Loucy (cell line): ENCODE measurements around the gene B4GALNT1.
"Not testable (repeated sequence)": the region's sequence is repeated elsewhere in the genome, so short reads cannot be mapped to it uniquely, and the experiment has no call there.

Source experiments
- H2AFZ ChIP-seq: fragments of 200-600 bp; sonication (generic); 2 replicates; pipeline ENCODE4 v1.6.0; 2016; ENCODE audit warnings: antibody characterized with exemption, mild to moderate bottlenecking, low read length, moderate library complexity
- H3F3A ChIP-seq: fragments of 200-600 bp; 2 replicates; pipeline ENCODE4 v1.6.0; 2016; ENCODE audit warnings: antibody characterized with exemption, low read depth, mild to moderate bottlenecking
- H3K27me3 ChIP-seq: fragments of 200-600 bp; sonication (generic); 2 replicates; pipeline ENCODE4 v1.6.1; 2014; ENCODE audit warnings: low read length, mild to moderate bottlenecking; ENCODE audit not compliant: insufficient read depth, poor library complexity, severe bottlenecking
- H3K36me3 ChIP-seq: fragments of 200-600 bp; sonication (generic); 2 replicates; pipeline ENCODE4 v1.6.1; 2016; ENCODE audit warnings: low read length; ENCODE audit not compliant: insufficient read depth
- H3K4me1 ChIP-seq: fragments of 200-600 bp; sonication (generic); 2 replicates; pipeline ENCODE4 v1.5.1; 2014; ENCODE audit warnings: low read length, mild to moderate bottlenecking; ENCODE audit not compliant: insufficient read depth, poor library complexity, severe bottlenecking
- H3K4me2 ChIP-seq: fragments of 200-600 bp; sonication (generic); 2 replicates; pipeline ENCODE4 v1.6.0; 2014; ENCODE audit warnings: antibody characterized with exemption, low read length, low read depth, mild to moderate bottlenecking; ENCODE audit not compliant: poor library complexity, severe bottlenecking
- H3K4me3 ChIP-seq: fragments of 200-600 bp; sonication (generic); 2 replicates; pipeline ENCODE4 v1.5.1; 2014; ENCODE audit warnings: low read length, mild to moderate bottlenecking, mixed read lengths; ENCODE audit not compliant: poor library complexity, severe bottlenecking
- H3K79me2 ChIP-seq: fragments of 200-600 bp; sonication (generic); 2 replicates; pipeline ENCODE4 v1.6.1; 2014; ENCODE audit warnings: low read length; ENCODE audit not compliant: insufficient read depth
- H3K9ac ChIP-seq: fragments of 200-600 bp; sonication (generic); 2 replicates; pipeline ENCODE4 v1.6.0; 2014; ENCODE audit warnings: mild to moderate bottlenecking, low read depth, low read length, moderate library complexity; ENCODE audit not compliant: poor library complexity, severe bottlenecking
- H3K9me2 ChIP-seq: fragments of 200-600 bp; sonication (generic); replicated peaks from 2 replicates; pipeline ENCODE4 v1.6.1; 2016; ENCODE audit warnings: low read depth, low read length, mixed read lengths
- H3K9me3 ChIP-seq: fragments of 200-600 bp; sonication (generic); 2 replicates; pipeline ENCODE4 v1.6.1; 2014; ENCODE audit warnings: mild to moderate bottlenecking, antibody characterized with exemption, low read length, low read depth; ENCODE audit not compliant: insufficient read depth
- H4K20me1 ChIP-seq: fragments of 200-600 bp; sonication (generic); 2 replicates; pipeline ENCODE4 v1.6.0; 2014; ENCODE audit warnings: antibody characterized with exemption, low read length, mild to moderate bottlenecking; ENCODE audit not compliant: insufficient read depth, poor library complexity, severe bottlenecking
- EZH2phosphoT487 ChIP-seq: fragments of 200-600 bp; IDR thresholded peaks from 2 replicates; pipeline ENCODE4 v1.6.1; 2018; ENCODE audit warnings: antibody characterized with exemption, mild to moderate bottlenecking, moderate library complexity, borderline replicate concordance
- TF ChIP-seq, protein P1 (sequence below): fragments of 200-600 bp; sonication (generic); conservative IDR thresholded peaks from 2 replicates; pipeline ENCODE4 v1.5.1; 2014; ENCODE audit warnings: mild to moderate bottlenecking, antibody characterized with exemption, low read length

Gene B4GALNT1

DNA sequence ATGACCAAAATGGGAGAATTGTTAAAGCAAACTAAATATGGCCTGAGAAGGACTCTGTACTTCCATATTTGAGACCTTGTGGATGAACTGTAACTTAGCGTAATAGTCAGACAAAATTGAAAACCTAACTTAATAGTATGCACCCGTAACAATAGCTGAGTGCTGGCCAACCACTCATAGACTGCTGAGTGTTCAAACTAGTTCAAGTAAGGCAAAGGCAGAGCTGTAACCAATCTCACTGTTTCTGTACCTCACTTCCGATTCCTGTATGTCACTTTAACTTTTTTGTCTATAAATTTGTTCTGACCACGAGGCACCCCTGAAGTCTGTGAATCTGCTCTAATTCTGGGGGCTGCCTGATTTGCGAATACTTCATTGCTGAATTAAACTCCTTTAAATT is 33.9 kb upstream of the B4GALNT1 start:
- H3K9me3 ChIP-seq = no peaks in the 10 kb centered on the region
- no peaks in the 10 kb centered on the region for H3K4me1 ChIP-seq
- H4K20me1 ChIP-seq = no peaks in the 10 kb centered on the region
- H3K36me3 ChIP-seq = no peaks in the 10 kb centered on the region
- TF ChIP-seq, protein P1, sequence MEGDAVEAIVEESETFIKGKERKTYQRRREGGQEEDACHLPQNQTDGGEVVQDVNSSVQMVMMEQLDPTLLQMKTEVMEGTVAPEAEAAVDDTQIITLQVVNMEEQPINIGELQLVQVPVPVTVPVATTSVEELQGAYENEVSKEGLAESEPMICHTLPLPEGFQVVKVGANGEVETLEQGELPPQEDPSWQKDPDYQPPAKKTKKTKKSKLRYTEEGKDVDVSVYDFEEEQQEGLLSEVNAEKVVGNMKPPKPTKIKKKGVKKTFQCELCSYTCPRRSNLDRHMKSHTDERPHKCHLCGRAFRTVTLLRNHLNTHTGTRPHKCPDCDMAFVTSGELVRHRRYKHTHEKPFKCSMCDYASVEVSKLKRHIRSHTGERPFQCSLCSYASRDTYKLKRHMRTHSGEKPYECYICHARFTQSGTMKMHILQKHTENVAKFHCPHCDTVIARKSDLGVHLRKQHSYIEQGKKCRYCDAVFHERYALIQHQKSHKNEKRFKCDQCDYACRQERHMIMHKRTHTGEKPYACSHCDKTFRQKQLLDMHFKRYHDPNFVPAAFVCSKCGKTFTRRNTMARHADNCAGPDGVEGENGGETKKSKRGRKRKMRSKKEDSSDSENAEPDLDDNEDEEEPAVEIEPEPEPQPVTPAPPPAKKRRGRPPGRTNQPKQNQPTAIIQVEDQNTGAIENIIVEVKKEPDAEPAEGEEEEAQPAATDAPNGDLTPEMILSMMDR = no peak
- no peak for TF ChIP-seq EZH2phosphoT487
- no peaks in the 10 kb centered on the region for H3K9me2 ChIP-seq
- no peak overlapping the region for H3K4me3 ChIP-seq
- H3F3A ChIP-seq = no peaks in the 10 kb centered on the region
- no peak overlapping the region for H3K4me2 ChIP-seq
- H3K9ac ChIP-seq = no peak overlapping the region
- no peak overlapping the region for H2AFZ ChIP-seq
- no peaks in the 10 kb centered on the region for H3K27me3 ChIP-seq
- no peaks in the 10 kb centered on the region for H3K79me2 ChIP-seq

DNA sequence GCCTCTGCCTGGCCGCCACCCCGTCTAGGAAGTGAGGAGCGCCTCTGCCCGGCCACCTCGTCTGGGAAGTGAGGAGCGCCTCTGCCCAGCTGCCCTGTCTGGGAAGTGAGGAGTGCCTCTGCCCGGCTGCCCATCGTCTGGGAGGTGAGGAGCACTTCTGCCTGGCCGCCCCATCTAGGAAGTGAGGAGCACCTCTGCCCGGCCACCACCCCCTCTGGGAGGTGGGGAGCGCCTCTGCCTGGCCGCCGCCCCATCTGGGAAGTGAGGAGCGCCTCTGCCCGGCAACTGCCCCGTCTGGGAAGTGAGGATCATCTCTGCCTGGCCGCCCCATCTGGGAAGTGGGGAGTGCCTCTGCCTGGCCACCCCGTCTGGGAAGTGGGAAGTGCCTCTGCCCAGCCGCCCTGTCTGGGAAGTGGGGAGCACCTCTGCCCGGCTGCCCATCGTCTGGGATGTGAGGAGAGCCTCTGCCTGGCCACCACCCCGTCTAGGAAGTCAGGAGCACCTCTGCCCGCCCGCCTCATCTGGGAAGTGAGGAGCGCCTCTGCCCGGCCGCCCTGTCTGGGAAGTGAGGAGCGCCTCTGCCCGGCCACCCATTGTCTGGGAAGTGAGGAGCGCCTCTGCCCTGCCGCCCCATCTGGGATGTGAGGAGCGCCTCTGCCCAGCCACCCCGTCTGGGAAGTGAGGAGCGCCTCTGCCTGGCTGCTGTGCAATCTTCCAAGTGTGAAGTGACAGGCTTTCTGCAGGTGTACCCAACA is 32.2 kb upstream of the B4GALNT1 start:
- H3K79me2 ChIP-seq, H4K20me1 ChIP-seq, H3K9ac ChIP-seq, H3K4me2 ChIP-seq, H3K36me3 ChIP-seq, H2AFZ ChIP-seq, H3F3A ChIP-seq, H3K9me3 ChIP-seq, H3K9me2 ChIP-seq, H3K27me3 ChIP-seq, H3K4me3 ChIP-seq, H3K4me1 ChIP-seq: not testable (repeated sequence)

DNA sequence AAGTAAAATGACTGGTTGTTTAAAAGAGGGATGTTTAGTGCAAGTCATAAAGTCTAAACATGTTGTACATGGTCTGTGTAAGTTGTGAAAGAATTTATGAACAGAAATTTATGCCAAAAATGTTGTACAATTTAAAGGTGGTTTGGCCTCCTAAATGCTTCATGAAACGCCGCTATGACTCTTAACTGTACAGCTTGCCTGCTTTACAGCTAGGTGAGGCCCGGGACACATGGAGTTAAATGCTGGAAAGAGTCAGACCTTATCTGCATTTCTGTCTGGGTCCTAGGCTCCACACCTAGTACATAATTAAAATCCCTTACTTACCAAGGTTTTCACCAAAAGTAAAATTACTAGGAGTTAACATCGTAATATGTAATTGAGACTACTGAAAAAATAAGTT is 28.4 kb upstream of the B4GALNT1 start:
- H3F3A ChIP-seq = no peaks in the 10 kb centered on the region
- H2AFZ ChIP-seq = no peak overlapping the region
- H4K20me1 ChIP-seq = no peaks in the 10 kb centered on the region
- H3K9ac ChIP-seq = no peak overlapping the region
- no peak for TF ChIP-seq EZH2phosphoT487
- TF ChIP-seq, protein P1 = no peak
- H3K4me3 ChIP-seq = no peak overlapping the region
- H3K36me3 ChIP-seq = no peaks in the 10 kb centered on the region
- no peaks in the 10 kb centered on the region for H3K27me3 ChIP-seq
- H3K9me3 ChIP-seq = no peaks in the 10 kb centered on the region
- H3K9me2 ChIP-seq = no peaks in the 10 kb centered on the region
- H3K79me2 ChIP-seq = no peaks in the 10 kb centered on the region
- no peak overlapping the region for H3K4me2 ChIP-seq
- no peaks in the 10 kb centered on the region for H3K4me1 ChIP-seq

DNA sequence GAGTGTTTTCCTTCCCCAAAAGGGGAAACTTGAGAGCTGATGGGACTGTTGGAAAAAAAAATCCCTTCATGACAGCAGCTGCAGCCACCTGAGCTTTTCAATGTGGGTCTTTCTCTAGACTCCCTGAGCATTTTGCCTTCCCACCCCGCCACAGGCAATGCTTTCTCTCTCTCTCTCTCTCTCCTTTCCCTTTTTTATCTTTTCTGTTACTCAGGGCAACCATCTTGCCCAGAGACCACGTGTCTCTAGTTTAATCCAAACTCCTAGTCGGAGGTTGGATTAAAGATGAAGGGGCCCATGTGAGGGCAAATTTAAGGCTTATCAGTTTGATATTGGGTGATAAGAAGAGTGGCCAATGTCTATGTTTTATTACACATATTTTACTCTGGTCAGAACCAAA is 25.9 kb upstream of the B4GALNT1 start:
- Histone ChIP-seq H3K79me2 (no peaks in the 10 kb centered on the region), H3K9me2 (no peaks in the 10 kb centered on the region), H2AFZ (no peak overlapping the region), H3K9me3 (no peaks in the 10 kb centered on the region), H3F3A (no peaks in the 10 kb centered on the region), H3K4me3 (no peak overlapping the region), H3K27me3 (no peaks in the 10 kb centered on the region), H3K36me3 (no peaks in the 10 kb centered on the region), H4K20me1 (no peaks in the 10 kb centered on the region), H3K4me2 (no peak overlapping the region), H3K9ac (no peak overlapping the region), H3K4me1 (no peaks in the 10 kb centered on the region)
- TF ChIP-seq, protein P1 = no peak
- no peak for TF ChIP-seq EZH2phosphoT487
